Erythroblast (primary cell): ENCODE results near the gene DUS1L.

Experiments used
- GATA1 ChIP-seq: IDR thresholded peaks from 2 replicates; pipeline ENCODE4 v1.6.1; 2011; ENCODE audit warnings: low read depth, mild to moderate bottlenecking, control low read depth, low read length, moderate library complexity
- POLR2A ChIP-seq: IDR thresholded peaks from 2 replicates; pipeline ENCODE4 v1.6.1; 2011; ENCODE audit warnings: mild to moderate bottlenecking, low read length

GRCh38 chr17:82015311-82015971, 50.2 kb downstream of the DUS1L start:
- no peak for TF ChIP-seq POLR2A
- TF ChIP-seq GATA1, result no peak
